GM21717 (cell line): ENCODE data around the gene ACP5.
"Not testable (repeated sequence)": the region's sequence is repeated elsewhere in the genome, so short reads cannot be mapped to it uniquely, and the experiment has no call there.

Source experiments
- ATAC-seq: cut with Tn5 transposase; IDR thresholded peaks from one replicate; pipeline ENCODE4 v1.9.1; 2021; ENCODE audit warnings: mild to moderate bottlenecking, moderate library complexity; ENCODE audit not compliant: unreplicated experiment

The ACP5 gene

GRCh38 chr19:11580116-11580515, 2.7 kb upstream of the ACP5 start:
- no peak for ATAC-seq

- no peak for ATAC-seq
These were observed 1.1 kb upstream of the ACP5 start for GRCh38 chr19:11578258-11579142.

- no peak for ATAC-seq
These were observed 1.2 kb downstream of the ACP5 start for GRCh38 chr19:11576227-11576626.

- ATAC-seq, result no peak
These were observed 2.8 kb downstream of the ACP5 start for GRCh38 chr19:11574689-11575088.

GRCh38 chr19:11573763-11574162, 3.7 kb downstream of the ACP5 start:
- not testable (repeated sequence) for ATAC-seq

- ATAC-seq, result not testable (repeated sequence)
These were observed 4.1 kb downstream of the ACP5 start for GRCh38 chr19:11573354-11573753.

- ATAC-seq, result no peak
These were observed 7.4 kb downstream of the ACP5 start for GRCh38 chr19:11570039-11570462.

- no peak for ATAC-seq
These were observed 11.3 kb downstream of the ACP5 start for GRCh38 chr19:11566164-11566563.

GRCh38 chr19:11565649-11565980, 11.8 kb downstream of the ACP5 start:
- ATAC-seq, result not testable (repeated sequence)

- ATAC-seq, result not testable (repeated sequence)
These were observed 13.2 kb downstream of the ACP5 start for GRCh38 chr19:11564082-11564807.

- ATAC-seq, result no peak
These were observed 13.9 kb downstream of the ACP5 start for GRCh38 chr19:11563532-11563931.

- ATAC-seq, result no peak
These were observed 16.9 kb downstream of the ACP5 start for GRCh38 chr19:11560404-11561051.

GRCh38 chr19:11558881-11559828, 18.3 kb downstream of the ACP5 start, which contains the start of gene ELOF1:
ELOF1 (minus strand) TSS chr19:11559230; CDS start chr19:11554347, 4,883 bp downstream.
- peak; percentile 72 for ATAC-seq

GRCh38 chr19:11556634-11557420, 20.6 kb downstream of the ACP5 start:
- no peak for ATAC-seq

- no peak for ATAC-seq
These were observed 22.2 kb downstream of the ACP5 start for GRCh38 chr19:11555246-11555645.

- no peak for ATAC-seq
These were observed 23.3 kb downstream of the ACP5 start for GRCh38 chr19:11554160-11554559.

GRCh38 chr19:11552666-11553372, 24.6 kb downstream of the ACP5 start:
- no peak for ATAC-seq

- ATAC-seq, result no peak
These were observed 25.7 kb downstream of the ACP5 start for GRCh38 chr19:11551603-11552235.
